SHP77 (cell line): ENCODE data around the gene ATP6V0A1.
A peak's percentile ranks its signal among the peaks of the same experiment; 100 is the strongest.
"Not testable (repeated sequence)": the region's sequence is repeated elsewhere in the genome, so short reads cannot be mapped to it uniquely, and the experiment has no call there.

Experiments
- DNase-seq, 2 experiments: peaks; one replicate each; lab custom pipeline; 2025; lab: John Stamatoyannopoulos, UW

Gene ATP6V0A1

DNA sequence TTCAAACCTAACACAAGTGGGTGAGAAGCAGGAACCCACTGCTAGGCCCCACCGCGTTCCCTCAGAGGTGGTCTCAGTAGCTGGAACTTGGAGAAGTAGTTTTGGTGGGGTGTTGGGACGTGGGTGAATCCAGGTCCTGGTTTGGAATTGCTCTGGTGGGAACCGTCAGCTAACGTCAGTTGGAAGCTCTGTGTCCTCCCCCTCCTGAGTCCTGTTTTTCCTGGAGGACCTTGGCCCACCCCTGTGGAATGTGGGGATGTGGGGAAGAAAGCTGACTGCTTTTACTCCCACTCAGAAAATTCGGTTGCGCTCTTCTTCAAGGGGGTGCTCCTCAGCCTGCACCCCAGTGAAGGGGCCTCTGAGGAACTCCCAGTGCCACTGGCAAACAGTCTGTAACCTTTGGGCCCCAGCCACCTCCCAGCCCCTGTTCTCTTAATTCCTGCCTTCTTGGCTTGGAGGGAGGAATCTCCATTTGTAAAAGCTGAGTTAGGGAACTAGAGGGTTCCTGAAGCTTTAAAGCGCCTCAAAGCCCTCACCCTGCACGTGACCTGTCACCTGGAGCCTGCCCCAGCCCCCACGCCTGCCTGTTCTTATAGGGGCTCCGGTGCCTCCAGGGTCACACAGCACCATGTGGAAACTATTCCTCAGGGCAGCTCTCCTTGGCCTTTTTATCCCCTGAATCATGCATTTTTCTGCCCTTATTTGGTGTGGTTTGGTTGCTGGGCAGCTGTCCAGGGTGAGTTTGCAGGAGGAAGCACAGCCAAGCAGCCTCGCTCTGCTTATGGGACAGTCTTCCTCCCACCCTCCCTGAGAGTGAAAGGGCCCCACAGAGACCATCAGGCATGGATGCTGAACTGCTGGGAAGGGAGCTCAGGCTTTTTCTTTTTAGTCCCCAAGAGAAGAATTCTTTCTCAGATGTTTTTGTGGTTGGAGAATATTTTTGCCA lies 61.1 kb downstream of the ATP6V0A1 start:
- no peak for DNase-seq

DNA sequence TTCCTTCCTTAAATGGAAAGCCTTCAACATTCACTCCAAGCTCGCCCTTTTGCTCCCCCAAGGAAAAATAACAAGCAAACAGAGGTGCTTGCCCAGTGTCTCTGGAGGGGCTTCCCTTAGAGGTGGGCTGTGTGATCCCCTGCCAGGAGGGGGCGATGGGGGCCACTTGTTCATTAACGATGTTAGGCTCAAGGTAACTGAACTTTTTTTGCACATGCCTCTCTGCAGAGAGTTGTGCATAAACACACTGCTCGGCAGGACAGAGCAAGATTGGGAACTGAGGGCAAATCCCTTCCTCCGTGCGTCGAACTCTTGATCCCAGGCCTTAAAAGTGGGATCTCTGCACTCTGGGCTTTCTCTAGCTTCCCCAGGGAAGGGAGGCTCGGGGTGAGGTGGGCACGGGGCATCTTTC lies 61.9 kb downstream of the ATP6V0A1 start:
- no peak for DNase-seq

DNA sequence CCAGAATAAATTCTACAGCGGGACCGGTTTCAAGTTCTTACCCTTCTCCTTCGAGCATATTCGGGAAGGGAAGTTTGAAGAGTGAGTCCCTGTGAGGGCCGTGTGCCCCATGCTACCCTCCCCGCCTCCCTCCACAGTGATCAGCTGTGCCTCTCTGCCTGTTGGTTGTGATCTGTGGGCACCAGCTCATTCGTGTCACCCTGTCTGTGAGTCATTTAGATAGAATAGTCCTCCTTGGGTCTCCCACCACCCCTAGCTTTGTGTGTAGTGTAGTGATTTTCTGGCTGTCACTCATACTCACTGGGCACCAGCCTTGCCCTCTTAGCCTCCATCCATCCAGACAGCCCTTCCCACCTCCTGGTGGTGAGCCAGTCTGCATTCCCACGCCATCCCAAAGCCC lies 62.4 kb downstream of the ATP6V0A1 start:
- no peak for DNase-seq

DNA sequence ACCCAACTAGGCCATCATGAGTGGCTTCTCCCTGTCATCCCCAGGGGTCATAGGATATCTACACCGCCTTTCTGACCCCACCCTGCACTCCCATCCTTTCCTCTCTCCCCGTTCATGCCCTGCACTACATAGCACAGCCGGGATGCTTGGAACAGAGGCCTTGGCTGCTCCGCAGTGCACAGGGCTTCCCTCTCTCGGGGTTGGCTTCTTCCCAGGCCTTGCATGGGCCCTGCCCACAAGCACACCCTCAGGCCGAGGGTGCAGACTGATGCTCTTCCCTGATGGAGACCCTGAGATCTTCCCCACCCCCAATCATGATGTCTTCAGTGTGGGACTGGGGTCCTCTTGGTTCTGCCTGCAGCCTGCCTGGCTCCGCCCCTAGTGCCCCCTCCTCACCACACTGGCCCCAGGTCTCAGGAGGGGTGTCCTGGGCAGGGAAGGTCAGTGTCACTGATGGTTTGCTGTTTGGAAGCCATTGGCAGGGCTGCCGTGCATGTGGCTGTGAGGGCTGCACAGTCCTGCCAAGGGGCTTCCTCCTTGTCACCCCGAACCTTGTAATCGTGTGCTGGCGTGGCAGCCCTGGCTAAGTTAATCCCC lies 63.1 kb downstream of the ATP6V0A1 start:
- no peak for DNase-seq

DNA sequence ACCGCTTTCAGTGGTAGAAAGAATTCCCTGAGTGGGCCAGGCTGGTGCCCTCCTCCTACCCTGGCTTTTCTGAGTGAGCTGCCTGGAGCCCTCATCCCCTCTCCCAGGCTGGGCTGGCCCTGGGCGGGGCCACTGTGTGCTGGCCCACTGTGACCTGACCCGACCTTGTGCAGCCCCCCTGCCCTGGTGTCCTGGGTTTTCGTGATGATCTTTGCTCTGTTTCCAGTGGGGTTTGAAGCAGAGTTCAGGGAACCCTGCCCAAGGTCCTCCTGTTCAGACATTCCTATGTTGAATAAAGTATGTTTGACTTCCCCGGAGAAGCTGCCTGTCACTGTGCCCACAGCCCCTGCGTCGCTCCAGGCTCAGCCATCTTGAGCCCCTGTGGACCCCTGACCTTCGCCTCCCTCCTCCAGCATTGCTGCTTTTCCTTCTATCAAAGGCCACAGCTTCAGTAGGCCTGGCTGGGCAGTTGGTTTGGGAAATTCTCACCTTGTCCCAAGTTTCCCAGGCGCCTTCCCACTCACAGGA lies 63.6 kb downstream of the ATP6V0A1 start:
- DNase-seq = no peak

DNA sequence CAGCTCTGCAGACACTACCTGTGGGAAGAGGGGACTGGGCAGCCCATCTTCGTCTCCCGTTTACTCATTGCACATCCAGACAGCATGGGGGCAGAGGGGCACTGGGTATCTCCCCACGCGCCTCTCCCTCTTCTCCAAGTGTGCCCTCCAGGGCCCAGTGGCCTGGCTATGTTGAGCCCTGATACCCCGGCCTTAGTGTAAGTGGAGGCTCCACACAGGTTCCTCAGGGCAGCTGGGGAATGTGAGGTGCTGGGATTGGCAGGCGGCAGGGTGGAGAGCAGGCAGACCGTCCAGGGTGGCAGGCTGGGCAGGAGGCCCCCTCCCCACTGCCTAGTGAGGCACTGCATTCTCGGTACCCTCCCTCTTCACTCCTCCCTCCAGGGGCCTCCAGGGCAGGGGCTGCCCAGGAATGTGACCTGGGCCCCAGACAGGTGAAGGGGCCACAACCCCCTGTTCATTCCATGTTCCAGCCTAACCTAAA lies 64.2 kb downstream of the ATP6V0A1 start:
- DNase-seq = no peak

DNA sequence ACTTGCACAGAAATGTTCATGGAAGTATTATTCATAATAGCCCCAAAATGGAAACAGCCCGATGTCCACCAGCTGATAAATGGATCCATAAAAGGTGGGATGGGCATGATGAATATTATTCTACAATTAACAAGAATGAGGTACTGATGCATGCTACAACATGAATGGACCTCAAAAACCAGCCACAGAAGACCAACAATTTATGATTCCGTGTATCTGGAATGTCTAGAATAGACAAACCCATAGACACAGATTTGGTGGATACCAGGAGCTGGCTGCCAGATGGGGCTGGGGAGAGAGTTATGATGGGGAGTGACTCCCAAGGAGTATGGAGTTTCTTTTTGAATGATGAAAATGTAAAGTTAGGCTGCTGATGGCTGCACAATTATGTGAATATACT lies 66.5 kb downstream of the ATP6V0A1 start:
- no peak for DNase-seq

DNA sequence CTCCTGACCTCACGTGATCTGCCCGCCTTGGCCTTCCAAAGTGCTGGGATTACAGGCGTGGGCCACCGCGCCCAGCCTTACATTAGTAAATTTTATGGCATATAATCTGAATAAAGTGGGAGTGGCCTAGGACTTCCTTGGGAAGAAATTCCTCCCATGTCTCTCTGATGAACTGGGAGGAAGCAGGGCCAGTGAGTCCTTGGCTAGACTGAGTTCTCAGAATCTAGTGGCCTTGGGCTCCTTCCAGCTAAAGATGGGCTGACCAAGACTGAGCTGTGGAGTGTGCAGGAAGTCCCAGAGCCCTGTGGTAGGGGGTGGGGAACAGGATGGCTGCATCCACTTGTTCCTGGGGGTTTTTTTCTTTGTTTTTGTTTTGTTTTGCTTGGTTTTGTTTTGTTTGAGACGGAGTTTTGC lies 67.4 kb downstream of the ATP6V0A1 start:
- DNase-seq = no peak

DNA sequence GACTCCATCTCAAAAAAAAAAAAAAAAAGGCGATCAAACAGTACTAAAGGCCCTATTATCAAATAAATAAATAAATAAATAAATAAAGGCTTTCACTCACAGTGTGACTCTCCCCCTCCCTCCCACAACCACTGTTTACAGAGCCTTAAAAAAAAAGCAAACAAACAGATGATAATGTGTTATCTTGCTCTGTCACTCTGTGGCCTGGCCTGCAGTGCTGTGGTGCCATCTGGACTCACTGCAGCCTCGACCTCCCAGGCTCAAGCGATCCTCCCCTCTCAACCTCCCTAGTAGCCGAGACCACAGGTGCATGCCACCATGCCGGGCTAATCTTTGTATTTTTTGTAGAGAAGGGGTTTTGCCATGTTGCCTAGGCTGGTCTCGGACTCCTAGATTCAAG lies 69.3 kb downstream of the ATP6V0A1 start:
- no peak for DNase-seq

DNA sequence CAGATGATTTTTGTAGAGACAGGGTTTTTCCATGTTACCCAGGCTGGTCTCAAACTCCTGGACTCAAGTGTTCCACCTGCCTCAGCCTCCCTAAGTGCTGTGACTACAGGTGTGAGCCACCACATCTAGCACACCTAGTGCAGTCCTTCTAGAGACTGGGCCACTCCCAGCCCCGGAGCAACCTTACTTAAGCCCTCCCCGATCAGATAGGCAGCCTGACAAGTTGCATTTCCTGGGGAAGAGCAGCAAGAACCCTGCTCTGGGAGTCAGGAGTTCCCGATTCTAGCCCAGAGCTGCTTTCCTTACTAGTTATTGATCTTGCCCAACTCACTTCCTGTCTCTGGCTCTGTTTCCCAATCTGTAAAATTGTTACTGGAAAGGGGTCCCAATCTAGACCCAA lies 70.4 kb downstream of the ATP6V0A1 start:
- no peak for DNase-seq

DNA sequence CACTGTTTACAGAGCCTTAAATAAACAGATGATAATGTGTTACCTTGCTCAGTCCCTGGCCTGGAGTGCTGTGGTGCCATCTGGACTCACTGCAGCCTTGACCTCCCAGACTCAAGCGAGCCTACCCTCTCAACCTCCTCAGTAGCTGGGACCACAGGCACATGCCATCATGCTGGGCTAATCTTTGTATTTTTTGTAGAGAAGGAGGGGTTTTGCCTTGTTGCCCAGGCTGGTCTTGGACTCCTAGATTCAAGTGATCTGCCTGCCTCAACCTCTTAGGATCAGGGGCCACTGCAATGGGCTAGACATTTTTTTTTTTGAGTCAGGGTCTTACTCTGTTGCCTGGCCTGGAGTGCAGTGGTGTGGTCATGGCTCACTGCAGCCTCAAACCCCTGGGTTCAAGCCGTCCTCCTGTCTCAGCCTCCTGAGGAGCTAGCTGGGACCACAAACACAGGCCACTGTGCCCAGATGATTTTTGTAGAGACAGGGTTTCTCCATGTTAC lies 72.3 kb downstream of the ATP6V0A1 start:
- DNase-seq = peak; percentile 36 to 55

DNA sequence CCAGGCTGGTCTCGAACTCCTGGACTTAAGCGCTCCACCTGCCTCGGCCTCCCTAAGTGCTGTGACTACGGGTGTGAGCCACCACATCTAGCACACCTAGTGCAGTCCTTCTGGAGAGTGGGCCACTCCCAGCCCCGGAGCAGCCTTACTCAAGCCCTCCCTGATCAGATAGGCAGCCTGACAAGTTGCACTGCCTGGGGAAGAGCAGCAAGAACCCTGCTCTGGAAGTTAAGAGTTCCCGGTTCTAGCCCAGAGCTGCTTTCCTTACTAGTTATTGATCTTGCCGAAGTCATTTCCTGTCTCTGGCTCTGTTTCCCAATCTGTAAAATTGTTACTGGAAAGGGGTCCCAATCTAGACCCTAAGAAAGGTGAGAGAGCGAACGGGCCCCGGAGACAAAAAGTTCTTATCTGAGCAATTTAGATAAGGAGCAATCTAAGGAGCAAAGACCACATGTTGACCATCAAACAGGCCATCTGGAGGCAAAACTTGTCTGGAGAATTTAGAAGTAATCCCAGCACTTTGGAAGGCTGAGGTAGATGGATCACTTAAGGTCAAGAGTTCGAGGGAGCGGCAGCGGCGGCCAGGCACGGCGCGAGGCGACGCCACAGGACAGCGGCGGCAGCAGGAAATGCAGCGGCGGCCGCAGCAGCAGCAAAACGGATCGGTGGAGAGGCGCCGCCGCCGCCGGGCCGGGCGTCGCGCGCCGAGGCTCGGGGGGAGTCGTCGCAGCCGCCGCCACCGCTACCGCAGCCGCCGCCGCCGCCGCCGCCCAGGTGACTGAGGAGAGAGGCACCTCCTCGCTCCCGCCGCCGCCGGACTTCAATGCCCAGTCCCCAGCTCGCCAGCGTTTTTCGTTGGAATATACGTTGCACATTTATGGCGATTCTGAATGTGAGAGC lies 73.0 kb downstream of the ATP6V0A1 start:
- peak; percentile 17 to 53 for DNase-seq

DNA sequence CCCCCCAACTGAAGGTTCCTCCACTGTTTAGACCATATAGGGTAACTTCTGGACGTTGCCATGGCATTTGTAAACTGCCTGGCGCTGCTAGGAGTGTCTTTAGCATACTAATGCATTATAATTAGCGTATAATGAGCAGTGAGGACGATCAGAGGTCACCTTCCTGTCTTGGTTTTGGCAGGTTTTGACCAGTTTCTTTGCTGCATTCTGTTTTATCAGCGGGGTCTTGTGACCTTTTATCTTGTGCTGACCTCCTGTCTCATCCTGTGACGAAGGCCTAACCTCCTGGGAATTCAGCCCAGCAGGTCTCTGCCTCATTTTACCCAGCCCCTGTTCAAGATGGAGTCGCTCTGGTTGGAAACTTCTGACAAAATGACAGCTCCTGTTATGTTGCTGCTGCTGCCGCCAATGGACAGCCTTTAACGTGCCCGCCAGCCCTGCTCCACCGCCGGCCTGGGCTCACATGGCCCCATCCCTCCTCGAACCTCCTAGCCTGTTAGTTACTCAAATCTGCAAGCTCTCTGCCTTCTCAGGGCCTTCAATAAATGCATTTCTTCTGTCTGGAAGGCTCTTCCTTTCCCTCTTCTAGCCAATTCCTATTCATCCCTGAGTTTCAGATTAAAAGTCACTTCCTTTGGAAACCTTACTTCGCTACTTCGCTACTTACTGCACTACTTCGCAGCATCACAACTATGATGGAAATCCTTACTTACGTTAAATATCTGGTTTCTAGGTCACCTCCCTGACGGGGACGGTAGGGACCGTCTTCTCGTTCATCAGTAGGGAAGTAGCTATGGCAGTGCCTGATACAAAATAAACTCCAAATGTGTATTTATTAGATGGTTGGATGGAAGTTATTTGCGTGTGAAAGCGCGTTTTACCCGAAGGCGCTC lies 76.7 kb downstream of the ATP6V0A1 start:
- peak in 1 of 2 experiments; percentile 17 for DNase-seq

DNA sequence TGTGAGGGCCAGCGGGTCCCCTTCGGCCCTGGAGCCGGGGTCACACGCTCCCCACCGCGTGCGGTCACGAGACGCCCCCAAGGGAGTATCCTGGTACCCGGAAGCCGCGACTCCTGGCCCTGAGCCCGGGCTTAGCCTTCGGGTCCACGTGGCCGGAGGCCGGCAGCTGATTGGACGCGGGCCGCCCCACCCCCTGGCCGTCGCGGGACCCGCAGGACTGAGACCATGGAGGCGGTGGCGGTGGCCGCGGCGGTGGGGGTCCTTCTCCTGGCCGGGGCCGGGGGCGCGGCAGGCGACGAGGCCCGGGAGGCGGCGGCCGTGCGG lies 77.3 kb downstream of the ATP6V0A1 start, which contains the start of gene NAGLU:
Gene NAGLU (plus strand): TSS at position 194 of the 324 bp plus-strand sequence. CDS start 32 bp downstream, at position 226.
- DNase-seq = peak; percentile 86 to 93

DNA sequence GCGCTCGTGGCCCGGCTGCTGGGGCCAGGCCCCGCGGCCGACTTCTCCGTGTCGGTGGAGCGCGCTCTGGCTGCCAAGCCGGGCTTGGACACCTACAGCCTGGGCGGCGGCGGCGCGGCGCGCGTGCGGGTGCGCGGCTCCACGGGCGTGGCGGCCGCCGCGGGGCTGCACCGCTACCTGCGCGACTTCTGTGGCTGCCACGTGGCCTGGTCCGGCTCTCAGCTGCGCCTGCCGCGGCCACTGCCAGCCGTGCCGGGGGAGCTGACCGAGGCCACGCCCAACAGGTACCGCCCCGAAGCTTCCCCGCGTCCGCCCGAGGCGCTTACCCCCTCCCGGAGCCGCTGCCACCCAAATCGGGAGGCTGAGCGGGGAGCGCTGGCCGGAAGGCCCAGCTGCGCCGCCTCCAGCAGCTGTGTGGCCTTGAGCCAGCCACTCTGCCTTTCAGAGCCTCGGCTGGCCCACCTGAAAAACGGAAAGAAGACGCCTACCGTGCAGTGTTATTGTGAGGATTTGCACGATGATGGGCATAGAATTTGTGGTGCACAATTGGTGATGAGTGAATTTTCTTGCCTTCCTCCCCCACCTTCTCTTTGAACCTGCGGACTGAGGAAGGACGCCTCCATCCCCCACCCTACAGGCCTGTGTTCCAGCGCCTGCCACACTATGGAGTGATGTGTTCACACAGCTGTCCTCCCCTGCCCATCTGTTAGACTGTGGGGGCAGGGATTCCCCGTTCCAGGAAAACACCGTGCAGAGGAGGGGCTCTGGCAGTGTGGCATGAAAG lies 77.9 kb downstream of the ATP6V0A1 start:
- peak; percentile 85 to 89 for DNase-seq

DNA sequence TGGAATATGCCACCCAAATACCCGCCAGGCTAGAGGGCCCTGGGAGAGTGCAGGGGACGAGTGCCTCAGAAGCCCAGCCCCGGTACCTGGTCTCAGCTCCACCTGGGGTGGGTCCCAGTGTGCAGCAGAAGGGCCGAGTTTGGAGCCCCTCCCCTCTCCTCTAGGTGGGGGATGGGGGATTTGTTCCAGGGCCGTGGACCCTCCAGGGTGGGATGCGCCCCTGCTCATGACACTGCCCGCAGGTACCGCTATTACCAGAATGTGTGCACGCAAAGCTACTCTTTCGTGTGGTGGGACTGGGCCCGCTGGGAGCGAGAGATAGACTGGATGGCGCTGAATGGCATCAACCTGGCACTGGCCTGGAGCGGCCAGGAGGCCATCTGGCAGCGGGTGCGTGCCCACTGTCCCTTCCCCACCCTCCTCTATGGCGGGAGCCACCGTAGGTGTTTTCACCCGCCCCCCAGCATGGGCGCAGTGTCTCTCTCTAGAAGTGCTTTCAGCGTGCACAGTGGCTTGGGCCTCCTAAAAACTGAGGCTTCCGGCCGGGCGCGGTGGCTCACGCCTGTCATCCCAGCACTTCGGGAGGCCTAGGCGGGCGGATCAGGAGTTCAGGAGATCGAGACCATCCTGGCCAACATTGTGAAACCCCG lies 78.6 kb downstream of the ATP6V0A1 start:
- DNase-seq = no peak

DNA sequence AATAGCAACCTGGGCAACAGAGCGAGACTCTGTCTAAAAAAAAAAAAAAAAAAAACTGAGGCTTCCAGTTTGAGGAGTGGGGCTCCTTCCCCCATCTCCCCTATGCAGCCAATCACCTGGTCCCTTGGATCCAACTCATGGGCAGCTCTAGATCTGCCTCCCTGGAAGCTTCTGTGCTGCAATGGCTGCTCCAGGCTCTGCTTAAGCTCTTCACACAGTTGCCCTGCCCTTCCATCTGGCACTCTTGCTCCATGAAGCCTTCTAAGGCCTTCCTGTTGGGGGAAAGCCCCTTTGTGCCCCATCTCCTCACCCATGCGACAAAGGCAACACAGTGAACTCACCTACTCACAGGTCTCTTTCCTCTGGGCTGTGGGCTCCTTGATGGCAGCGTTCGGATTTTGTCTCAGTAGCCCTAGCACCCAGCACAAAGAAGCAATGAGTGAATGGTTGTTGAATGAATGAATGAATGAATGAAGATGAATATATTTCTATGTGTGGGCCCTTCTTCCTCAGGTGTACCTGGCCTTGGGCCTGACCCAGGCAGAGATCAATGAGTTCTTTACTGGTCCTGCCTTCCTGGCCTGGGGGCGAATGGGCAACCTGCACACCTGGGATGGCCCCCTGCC lies 79.3 kb downstream of the ATP6V0A1 start:
- no peak for DNase-seq

DNA sequence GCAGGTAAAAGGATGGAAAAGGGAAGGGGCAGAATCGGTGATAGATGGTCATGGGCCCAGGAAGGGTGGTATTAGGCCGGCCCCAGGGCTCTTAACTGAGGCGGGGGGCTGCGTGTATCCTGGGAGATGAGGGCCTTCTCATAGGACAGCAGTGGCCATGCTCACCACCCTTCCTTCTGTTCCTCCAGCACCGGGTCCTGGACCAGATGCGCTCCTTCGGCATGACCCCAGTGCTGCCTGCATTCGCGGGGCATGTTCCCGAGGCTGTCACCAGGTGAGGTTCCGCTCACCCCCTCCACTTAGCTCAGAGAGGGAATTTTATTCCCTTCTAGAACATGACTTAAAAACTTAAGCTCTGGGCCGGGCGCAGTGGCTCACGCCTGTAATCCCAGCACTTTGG lies 79.8 kb downstream of the ATP6V0A1 start:
- DNase-seq = no peak

DNA sequence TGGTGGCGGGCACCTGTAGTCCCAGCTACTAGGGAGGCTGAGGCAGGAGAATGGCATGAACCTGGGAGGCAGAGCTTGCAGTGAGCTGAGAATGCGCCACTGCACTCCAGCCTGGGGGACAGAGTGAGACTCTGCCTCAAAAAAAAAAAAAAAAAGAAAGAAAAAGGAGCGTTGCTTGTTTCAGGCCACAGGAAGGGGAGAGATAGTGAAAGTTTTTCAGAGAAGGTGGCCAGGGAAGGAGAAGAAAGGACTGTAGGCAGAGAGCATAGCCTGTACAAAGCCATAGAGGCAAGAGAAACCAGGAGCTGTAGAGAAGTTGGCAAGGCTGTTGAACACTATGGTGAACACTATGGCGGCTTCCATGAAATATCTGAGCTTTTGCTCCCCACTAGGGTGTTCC lies 81.9 kb downstream of the ATP6V0A1 start:
- DNase-seq = not testable (repeated sequence)
